T-helper 2 cell treated with Interferon-gamma antibody and Interleukin-4, amounts not matched to agents 5 μg/mL and 100 μg/mL, for 36 hours (primary cell): Measurements from ENCODE around the gene IFI16.
"Not testable (repeated sequence)": the region's sequence is repeated elsewhere in the genome, so short reads cannot be mapped to it uniquely, and the experiment has no call there.

Source experiments
- DNase-seq: peaks from one replicate; pipeline ENCODE4 v3.0.0; 2021; ENCODE audit warnings: low spot score
- H3K27ac Mint-ChIP-seq: one replicate; pipeline ENCODE4 v1.8.0; 2021; ENCODE audit warnings: mild to moderate bottlenecking, mixed read lengths
- H3K27me3 Mint-ChIP-seq: one replicate; pipeline ENCODE4 v1.8.0; 2021; ENCODE audit warnings: low read depth, mixed read lengths
- H3K36me3 Mint-ChIP-seq: one replicate; pipeline ENCODE4 v1.8.0; 2021; ENCODE audit warnings: low read depth, mixed read lengths
- H3K4me1 Mint-ChIP-seq: one replicate; pipeline ENCODE4 v1.8.0; 2021; ENCODE audit warnings: low read depth, mixed read lengths
- H3K4me3 Mint-ChIP-seq: one replicate; pipeline ENCODE4 v1.8.0; 2022; ENCODE audit warnings: mild to moderate bottlenecking, moderate library complexity, mixed read lengths
- H3K9me3 Mint-ChIP-seq: one replicate; pipeline ENCODE4 v1.8.0; 2021; ENCODE audit warnings: mixed read lengths

The IFI16 gene

DNA sequence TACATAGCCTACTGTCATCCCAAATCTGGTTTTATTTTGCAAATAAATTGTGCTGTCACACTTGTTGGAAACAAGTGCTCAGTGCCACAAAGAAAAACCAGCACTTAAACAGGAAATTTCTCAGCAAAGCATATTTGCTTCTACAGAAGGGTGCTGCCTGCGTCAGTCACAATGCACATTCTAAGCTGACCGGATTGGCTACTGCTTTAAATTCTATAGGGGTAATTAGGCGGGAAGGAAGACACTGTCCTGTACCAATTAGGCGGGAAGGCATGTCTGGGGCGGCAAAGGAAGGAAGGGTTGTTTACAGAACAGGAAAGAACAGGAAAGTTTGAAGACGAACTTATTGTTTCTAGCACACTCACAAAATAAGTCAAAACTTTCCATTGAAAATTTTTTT lies 2.8 kb downstream of the IFI16 start:
- peak overlapping the region; percentile 98 for H3K27ac Mint-ChIP-seq
- H3K27me3 Mint-ChIP-seq = no peaks in the 10 kb centered on the region
- peaks cover 74% of the 10 kb centered on the region for H3K36me3 Mint-ChIP-seq
- no peaks in the 10 kb centered on the region for H3K9me3 Mint-ChIP-seq
- peak overlapping the region; percentile 93 for H3K4me3 Mint-ChIP-seq
- H3K4me1 Mint-ChIP-seq = peaks cover 54% of the 10 kb centered on the region
- peak; percentile 70 for DNase-seq

DNA sequence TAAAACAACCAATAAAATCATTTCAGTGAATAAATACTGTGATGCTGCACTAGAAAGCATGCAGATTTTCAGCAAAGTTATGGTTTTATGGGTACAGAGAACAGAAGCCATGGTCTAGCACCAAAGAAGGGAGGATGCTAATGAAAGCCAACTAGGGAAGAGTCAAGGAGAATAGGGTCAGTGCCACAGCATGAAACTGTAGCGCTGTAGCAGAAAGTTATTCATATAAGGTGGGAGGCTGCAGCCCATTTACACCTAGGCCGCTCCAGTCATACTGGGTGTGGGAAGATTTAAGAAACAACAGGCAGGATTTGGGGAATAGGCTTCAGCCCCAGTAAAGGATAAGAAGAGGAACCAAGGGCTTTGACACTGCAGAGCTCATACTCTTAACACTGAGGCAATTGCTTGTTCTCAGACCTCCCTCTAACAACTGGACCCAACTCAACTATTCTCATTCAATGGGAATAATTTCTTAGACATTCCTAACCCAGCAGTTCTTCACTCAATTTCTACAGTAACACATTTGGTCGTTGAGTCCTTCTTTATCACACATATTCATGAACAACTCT lies 4.4 kb downstream of the IFI16 start:
- peaks cover 82% of the 10 kb centered on the region for H3K36me3 Mint-ChIP-seq
- H3K27ac Mint-ChIP-seq = peak overlapping the region; percentile 98
- no peaks in the 10 kb centered on the region for H3K27me3 Mint-ChIP-seq
- no peak for DNase-seq
- no peaks in the 10 kb centered on the region for H3K9me3 Mint-ChIP-seq
- H3K4me1 Mint-ChIP-seq = peaks cover 55% of the 10 kb centered on the region
- H3K4me3 Mint-ChIP-seq = peak overlapping the region; percentile 93

DNA sequence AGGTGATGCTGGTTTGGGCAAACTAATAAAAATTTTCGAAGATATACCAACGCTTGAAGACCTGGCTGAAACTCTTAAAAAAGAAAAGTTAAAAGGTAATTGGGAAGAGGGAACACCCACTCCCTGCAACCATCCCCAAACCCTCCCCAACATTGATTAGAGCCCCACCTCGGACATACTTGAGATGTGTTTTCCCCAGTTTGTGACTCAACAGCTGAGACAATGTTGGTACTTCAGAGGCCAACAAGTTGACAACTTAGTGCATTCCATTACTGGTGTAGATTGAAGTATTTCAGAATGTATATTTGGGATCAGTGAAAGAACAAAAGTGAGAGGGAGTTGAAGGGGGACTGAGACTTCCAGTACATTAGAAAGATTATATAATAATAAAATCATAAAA lies 5.1 kb downstream of the IFI16 start:
- no peaks in the 10 kb centered on the region for H3K9me3 Mint-ChIP-seq
- peak overlapping the region; percentile 93 for H3K4me3 Mint-ChIP-seq
- H3K4me1 Mint-ChIP-seq = peaks cover 58% of the 10 kb centered on the region
- H3K27me3 Mint-ChIP-seq = no peaks in the 10 kb centered on the region
- DNase-seq = no peak
- H3K36me3 Mint-ChIP-seq = peaks cover 87% of the 10 kb centered on the region
- H3K27ac Mint-ChIP-seq = peak overlapping the region; percentile 98

DNA sequence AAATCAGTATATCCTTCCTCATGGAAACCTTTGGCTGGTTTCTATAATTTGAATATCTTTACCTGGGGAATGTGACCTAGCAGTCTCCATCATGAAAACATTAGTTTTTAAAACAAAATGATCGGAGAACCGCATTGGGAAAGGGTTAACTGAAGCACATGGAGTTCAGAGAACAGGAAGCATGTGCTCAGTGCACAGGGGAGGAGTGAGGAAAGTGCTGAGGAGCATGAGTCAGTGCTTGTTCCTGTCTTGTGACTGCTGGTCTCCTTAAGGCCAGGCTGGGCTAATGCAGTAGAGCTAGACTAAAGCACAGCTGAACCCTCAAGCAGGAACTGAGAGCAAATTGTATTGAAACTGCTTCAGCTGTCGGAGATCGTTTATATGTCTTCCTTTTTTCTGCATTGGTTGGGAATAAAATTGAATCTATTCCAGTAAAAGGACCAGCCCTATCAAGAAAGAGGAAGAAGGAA lies 5.8 kb downstream of the IFI16 start:
- peaks cover 64% of the 10 kb centered on the region for H3K4me1 Mint-ChIP-seq
- peak overlapping the region; percentile 93 for H3K4me3 Mint-ChIP-seq
- H3K27me3 Mint-ChIP-seq = no peaks in the 10 kb centered on the region
- peak overlapping the region; percentile 82 for H3K27ac Mint-ChIP-seq
- H3K36me3 Mint-ChIP-seq = peaks cover 87% of the 10 kb centered on the region
- no peaks in the 10 kb centered on the region for H3K9me3 Mint-ChIP-seq
- peak; percentile 76 for DNase-seq

DNA sequence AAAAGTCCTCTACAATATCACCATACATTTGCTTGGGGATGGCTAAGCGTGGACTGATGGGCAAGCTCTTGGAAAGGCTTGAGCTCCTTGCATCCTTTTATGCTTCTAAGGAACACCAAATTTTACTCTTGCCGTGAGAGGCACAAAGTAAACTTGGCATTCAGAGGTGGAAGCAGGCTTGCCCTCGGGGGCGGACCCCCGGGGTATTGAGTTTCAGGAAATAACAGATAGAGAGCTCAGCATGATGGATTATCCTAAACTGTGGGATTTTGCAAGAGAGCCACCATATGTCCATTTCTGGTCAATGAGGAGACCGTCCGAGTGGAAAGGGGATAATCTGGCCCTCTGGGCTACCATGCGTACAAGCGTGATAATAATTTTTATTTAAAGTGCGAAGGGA lies 14.0 kb downstream of the IFI16 start:
- no peaks in the 10 kb centered on the region for H3K9me3 Mint-ChIP-seq
- H3K36me3 Mint-ChIP-seq = peaks cover 86% of the 10 kb centered on the region
- no peak for DNase-seq
- H3K27me3 Mint-ChIP-seq = no peaks in the 10 kb centered on the region
- H3K4me1 Mint-ChIP-seq = peaks cover 71% of the 10 kb centered on the region
- peak overlapping the region; percentile 40 for H3K4me3 Mint-ChIP-seq
- no peak overlapping the region for H3K27ac Mint-ChIP-seq

DNA sequence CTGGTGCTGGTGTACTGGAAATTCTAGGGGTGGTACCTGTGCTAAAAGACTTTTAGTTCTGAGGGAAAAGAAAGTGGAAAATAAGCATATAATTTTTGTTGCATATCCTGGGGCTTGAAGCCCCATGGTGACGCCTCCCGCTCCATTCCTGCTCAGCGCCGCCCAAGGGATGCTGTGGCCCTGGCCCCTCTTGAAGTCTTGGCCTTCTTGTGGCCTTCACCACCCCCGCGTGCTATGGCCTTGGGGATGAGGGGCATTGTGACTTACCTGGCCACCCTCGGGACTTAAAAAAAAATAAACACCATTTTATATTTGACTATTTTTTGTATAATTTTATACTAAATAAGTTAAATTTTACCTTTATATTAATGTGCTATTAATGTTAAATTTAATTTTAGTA lies 15.3 kb downstream of the IFI16 start:
- H3K27me3 Mint-ChIP-seq = no peaks in the 10 kb centered on the region
- H3K4me1 Mint-ChIP-seq = peaks cover 65% of the 10 kb centered on the region
- H3K36me3 Mint-ChIP-seq = peaks cover 85% of the 10 kb centered on the region
- DNase-seq = no peak
- peak overlapping the region; percentile 51 for H3K27ac Mint-ChIP-seq
- H3K4me3 Mint-ChIP-seq = peak overlapping the region; percentile 27
- H3K9me3 Mint-ChIP-seq = no peaks in the 10 kb centered on the region

DNA sequence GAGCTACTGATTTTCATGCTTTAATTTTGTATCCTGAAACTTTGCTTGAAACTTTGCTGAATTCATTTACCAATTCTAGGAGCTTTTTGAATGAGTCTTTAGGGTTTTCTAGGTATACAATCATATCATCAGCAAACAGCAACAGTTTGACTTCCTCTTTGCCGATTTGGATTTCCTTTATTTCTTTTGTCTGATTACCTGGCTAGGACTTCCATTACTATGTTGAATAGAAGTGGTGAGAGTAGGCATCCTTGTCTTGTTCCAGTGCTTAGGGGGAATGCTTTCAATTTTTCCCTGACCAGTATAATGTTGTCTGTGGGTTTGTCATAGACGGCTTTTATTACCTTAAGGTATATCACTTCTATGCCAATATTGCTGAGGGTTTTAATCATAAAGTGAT lies 17.1 kb downstream of the IFI16 start:
- Mint-ChIP-seq H3K4me1 (peaks cover 57% of the 10 kb centered on the region), H3K36me3 (peaks cover 81% of the 10 kb centered on the region), H3K4me3 (peak overlapping the region; percentile 56), H3K27ac (peak overlapping the region; percentile 8)
- not testable (repeated sequence) for H3K27me3 Mint-ChIP-seq, H3K9me3 Mint-ChIP-seq, DNase-seq

DNA sequence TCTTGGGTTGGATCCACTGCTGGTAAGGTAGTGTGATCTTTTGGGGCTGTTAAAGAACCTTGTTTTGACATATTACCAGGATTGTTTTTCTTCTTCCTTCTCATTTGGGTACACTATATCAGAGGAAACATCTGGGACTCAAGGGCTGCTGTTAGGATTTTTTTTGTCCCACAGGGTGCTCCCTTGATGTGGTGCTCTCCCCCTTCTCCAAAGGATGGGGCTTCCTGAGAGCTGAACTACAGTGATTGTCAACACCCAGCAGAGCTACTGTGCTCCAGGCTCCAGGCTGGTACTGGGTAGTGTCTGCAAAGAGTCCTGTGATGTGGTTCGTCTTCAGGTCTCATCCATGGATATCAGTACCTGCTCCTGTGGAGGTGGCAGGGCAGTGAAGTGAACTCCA lies 20.6 kb downstream of the IFI16 start:
- DNase-seq = no peak
- Mint-ChIP-seq H3K27ac (peak overlapping the region; percentile 20), H3K4me3 (no peak overlapping the region)

DNA sequence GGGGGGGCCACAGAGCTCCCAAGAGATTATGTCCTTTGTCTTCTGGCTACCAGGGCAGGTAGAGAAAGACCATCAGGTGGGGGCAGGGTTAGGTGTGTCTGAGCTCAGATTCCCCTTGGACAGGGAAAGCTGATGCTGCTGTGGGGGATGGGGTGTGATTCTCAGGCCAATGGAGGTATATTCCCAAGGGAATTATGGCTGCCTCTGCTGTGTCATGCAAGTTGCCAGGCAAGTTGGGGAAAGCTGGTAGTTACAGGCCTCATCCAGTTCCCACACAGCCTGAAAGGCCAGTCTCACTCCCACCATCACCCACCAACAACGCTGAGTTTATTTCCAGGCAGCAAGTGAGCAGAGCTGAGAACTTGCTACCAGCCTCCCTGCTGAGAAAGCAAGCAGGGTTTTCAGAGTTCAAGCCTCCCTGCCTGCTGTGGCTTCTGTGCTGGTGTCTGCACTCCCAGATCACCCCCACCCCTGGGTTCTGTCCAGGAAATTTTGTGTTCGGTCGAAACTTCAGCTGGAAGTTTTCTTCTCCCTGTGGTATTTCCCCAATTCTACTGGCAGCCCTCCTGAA lies 21.3 kb downstream of the IFI16 start:
- no peak overlapping the region for H3K4me3 Mint-ChIP-seq
- no peak overlapping the region for H3K27ac Mint-ChIP-seq
- H3K27me3 Mint-ChIP-seq = no peaks in the 10 kb centered on the region
- no peak for DNase-seq
- H3K36me3 Mint-ChIP-seq = peaks cover 85% of the 10 kb centered on the region
- peaks cover 33% of the 10 kb centered on the region for H3K4me1 Mint-ChIP-seq
- no peaks in the 10 kb centered on the region for H3K9me3 Mint-ChIP-seq

More for the DNA sequence above, 20.6 kb downstream of the IFI16 start:
- Mint-ChIP-seq H3K9me3 (no peaks in the 10 kb centered on the region), H3K36me3 (peaks cover 85% of the 10 kb centered on the region), H3K4me1 (peaks cover 34% of the 10 kb centered on the region), H3K27me3 (no peaks in the 10 kb centered on the region)

DNA sequence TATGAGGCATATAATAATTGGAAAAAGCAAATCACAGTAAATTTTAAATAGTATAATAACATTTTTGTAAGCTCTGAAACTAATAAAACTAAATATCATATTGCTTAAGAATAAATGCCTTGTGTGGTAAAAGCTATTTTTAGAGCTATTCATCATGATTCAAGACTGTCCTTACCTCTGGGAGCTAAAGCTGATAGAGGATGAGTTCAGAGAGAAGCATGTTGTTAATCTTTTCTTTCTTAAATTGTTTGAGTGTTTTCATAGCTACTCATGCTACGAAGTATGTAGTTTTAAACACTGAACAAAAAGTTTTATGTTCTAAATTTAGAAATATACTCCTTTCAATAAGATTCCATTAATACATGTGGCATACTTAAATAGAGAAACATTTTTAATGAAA lies 30.5 kb downstream of the IFI16 start:
- Mint-ChIP-seq H3K27me3 (no peaks in the 10 kb centered on the region), H3K27ac (no peak overlapping the region), H3K9me3 (no peaks in the 10 kb centered on the region), H3K4me1 (peaks cover 16% of the 10 kb centered on the region), H3K36me3 (peaks cover 80% of the 10 kb centered on the region), H3K4me3 (no peak overlapping the region)
- DNase-seq = no peak

DNA sequence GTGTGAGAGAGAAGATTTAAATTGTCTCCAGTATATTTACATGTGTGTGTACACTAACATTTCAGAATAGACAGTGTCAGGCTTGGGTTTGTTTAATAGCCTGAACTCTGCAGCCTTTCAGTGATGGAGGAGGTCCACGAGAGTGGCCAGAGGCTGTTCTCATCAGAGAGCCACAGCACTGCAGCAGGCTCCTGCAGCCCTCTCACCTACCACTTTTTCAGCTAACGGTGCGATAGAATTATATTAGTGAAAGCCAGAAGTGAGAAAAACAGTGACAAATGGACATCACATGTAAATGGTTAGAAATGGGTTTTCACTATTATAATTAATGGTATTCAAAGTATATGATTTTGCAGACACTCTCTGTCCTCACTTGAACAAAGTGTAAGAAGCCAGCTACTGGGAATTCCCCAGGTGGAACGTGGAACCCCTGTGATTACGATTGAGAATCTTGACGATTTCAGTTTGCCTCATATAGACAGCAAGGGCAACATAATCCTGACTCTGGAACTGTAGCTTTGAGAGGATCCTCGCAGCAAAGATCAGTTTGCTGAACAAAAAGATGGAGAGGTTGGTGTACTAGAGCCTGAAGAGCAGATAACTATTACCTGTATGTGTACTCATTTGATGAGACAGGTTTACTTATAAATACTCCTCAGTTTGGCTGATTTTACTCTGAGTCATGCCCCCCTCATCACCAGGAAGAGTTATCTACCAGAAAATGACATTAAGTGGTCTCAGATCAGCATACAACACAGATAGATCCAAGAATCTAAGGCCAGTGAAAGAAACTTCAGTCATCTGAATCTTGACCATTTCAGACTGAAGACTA lies 31.4 kb downstream of the IFI16 start:
- H3K4me1 Mint-ChIP-seq = peaks cover 18% of the 10 kb centered on the region
- peaks cover 77% of the 10 kb centered on the region for H3K36me3 Mint-ChIP-seq

DNA sequence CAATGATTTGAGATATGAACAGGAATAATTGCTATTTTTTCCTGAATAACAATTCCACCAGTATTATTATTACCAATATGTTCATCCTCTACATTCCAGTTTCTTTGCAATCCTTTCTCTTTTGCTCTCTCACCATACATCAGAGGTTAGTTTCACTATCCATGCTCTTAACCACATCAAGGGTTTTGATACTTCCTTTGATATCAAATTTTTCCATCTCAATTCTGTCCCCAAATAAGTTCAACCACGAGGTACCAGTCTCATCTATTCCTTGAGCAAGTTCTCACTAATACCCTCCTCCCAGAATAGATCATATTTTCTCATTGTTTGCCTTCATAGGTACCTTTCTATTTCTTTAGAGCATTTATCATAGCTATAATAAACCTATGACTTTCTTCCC lies 36.8 kb downstream of the IFI16 start:
- DNase-seq, H3K27me3 Mint-ChIP-seq, H3K4me3 Mint-ChIP-seq, H3K9me3 Mint-ChIP-seq: not testable (repeated sequence)
- Mint-ChIP-seq H3K36me3 (peaks cover 70% of the 10 kb centered on the region), H3K27ac (peak overlapping the region; percentile 69), H3K4me1 (peaks cover 29% of the 10 kb centered on the region)

More for the DNA sequence above, 31.4 kb downstream of the IFI16 start:
- peak overlapping the region; percentile 1 for H3K27ac Mint-ChIP-seq
- no peaks in the 10 kb centered on the region for H3K27me3 Mint-ChIP-seq
- DNase-seq = no peak
- no peak overlapping the region for H3K4me3 Mint-ChIP-seq
- H3K9me3 Mint-ChIP-seq = no peaks in the 10 kb centered on the region

DNA sequence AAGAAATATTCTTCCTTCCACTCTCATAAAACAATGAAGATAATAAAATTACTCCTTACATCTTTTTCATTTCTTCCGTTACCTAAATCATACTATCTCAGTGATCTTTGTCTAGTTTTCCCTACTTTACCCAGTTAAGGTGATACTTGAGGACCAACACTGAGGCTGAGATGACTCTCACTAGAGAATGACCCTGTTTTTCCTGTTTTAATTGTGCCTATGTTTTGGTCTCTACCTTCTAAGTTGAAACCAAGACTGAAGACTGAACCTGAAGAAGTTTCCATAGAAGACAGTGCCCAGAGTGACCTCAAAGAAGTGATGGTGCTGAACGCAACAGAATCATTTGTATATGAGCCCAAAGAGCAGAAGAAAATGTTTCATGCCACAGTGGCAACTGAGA lies 41.7 kb downstream of the IFI16 start:
- no peak overlapping the region for H3K27ac Mint-ChIP-seq
- no peaks in the 10 kb centered on the region for H3K27me3 Mint-ChIP-seq
- no peak overlapping the region for H3K4me3 Mint-ChIP-seq
- DNase-seq = no peak
- H3K9me3 Mint-ChIP-seq = no peaks in the 10 kb centered on the region
- peaks cover 80% of the 10 kb centered on the region for H3K36me3 Mint-ChIP-seq
- peaks cover 49% of the 10 kb centered on the region for H3K4me1 Mint-ChIP-seq

DNA sequence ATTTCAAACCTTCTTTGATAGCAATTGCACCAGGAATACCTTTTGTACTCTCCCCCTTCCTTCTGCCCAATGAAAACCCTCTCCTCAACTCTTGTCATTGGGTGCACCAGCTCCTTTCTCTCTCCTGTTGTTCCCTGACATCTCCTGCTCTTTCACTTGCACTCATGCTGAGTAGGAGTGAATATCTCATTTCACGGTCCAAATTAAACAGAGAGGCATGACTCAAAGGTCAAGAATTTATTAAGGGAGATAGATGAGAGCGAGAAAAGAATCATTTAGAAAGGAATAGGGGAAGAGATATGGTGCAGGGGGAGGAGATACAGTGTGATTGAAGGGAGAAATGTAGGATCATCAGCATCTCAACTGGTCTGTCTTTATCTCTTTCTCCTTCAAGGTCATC lies 44.7 kb downstream of the IFI16 start:
- H3K27me3 Mint-ChIP-seq = no peaks in the 10 kb centered on the region
- H3K9me3 Mint-ChIP-seq = no peaks in the 10 kb centered on the region
- H3K36me3 Mint-ChIP-seq = peaks cover 78% of the 10 kb centered on the region
- H3K4me3 Mint-ChIP-seq = no peak overlapping the region
- H3K27ac Mint-ChIP-seq = peak overlapping the region; percentile 49
- H3K4me1 Mint-ChIP-seq = peaks cover 45% of the 10 kb centered on the region
- DNase-seq = no peak
